LHCN-M2 (cell line): ENCODE measurements around the gene UBE2QL1. TPM values are rescaled to one million over a fixed set of nuclear protein-coding genes. Genes with fewer than 3 reads are reported as not detected.
A peak's percentile ranks its signal among the peaks of the same experiment; 100 is the strongest.
"Not testable (repeated sequence)": the region's sequence is repeated elsewhere in the genome, so short reads cannot be mapped to it uniquely, and the experiment has no call there.

Source experiments
- DNase-seq: peaks from one replicate; pipeline ENCODE4 v3.0.0-alpha.2; 2012; ENCODE audit warnings: low read depth
- total RNA-seq: library from RNA; depleted of rRNA; stranded (reverse); fragments of >200 nt; gene quantifications from 2 replicates; pipeline ENCODE4 v1.2.3, GENCODE V29; 2014

Gene UBE2QL1
- total RNA-seq, 1 experiment from 2014 or later: not detected

GRCh38 chr5:6495433-6496206 lies 47.0 kb downstream of the UBE2QL1 start:
- no peak for DNase-seq

DNA sequence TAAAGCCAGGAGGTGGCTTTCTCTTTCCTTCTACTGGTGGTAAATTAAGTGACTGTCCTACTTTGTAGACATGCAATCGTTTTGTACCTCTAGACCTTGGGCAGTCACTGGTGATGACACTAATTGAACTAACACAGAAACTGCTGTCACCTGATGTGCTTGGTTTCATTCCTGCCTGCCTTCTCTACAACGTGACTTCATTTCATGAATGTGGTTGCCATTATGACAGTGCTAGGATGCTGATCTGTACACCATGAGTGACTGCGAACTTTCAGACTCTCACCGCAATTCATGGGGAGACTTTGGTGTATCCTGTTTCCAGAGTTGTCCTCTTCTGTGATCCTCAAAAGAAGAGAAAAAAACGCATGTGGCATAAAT lies 47.5 kb downstream of the UBE2QL1 start:
- DNase-seq: no peak

DNA sequence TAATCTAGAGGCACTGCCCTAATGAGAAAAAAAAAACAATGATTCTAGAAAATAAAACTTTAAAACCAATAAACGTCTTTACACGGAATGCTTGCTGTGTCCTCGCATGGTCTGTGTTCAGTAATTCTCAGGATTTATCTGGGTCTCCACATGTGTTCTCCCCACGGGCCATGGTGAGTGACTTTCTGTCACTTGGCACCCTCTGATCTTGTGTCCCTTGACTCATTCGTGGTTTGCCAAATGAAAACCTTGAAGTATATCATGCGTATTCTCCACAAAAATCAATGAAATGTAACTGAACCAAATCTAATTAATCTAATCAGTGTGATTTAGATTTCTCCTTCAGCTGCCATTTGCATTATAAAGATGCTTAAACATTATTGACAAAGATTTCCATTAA lies 48.0 kb downstream of the UBE2QL1 start:
- DNase-seq: no peak

DNA sequence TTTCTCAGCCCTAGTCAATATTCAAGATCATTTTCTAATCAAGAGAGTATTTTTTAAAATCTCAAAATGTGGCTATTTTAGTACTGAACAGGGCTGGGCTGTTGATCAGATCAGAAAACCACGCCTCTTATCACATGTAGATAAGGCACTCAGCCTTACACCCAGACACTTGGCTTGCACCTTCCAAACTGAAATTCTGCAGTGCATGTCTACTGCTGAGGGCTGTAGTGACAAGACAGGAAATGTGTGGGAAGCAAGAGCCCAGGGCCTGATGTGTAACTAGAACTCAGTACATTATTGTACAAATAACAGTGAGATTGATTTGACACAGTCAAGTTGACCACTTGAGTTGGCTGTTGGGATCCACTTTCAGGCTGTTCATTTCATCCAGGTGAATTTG lies 48.6 kb downstream of the UBE2QL1 start:
- no peak for DNase-seq

GRCh38 chr5:6498968-6499367 lies 50.3 kb downstream of the UBE2QL1 start:
- DNase-seq: no peak

DNA sequence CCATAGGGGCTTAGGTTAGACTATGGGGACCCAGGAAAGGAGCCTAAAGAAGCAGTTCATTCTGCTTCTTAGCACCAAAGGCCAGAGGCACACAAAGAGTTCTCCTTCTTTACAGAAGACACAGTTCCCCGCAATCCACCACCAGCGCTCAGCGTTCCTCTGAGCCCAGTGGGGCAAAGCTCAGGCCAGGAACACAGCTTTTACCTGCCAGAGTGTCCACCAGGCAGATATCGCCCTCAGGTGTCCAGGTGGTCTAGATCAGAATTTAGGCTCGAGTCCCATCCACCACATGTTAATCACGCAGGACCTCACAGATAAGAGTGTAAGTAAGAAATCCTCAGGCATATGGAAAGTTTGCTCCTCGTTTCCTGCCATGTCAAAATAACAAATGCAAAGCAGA lies 53.0 kb downstream of the UBE2QL1 start:
- DNase-seq: no peak

DNA sequence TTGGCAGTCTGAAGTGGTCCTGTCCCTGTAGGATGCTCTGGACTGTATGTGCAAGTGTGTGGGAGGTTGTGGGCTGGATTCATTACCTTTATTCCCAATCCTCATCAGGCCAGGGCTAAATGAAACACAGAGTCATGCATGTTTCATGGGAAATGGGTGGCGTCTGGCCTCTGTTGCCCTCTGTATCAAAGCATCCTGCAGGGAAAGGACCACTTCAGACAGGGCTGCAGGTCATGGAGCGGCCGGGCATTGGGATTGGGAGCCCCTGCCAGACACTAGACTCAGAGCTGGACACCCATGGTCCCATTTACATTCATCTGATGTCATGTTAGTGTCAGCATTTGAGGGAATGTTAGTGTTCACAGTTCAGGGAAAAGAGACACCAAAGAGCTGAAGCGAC lies 53.8 kb downstream of the UBE2QL1 start:
- DNase-seq: no peak

DNA sequence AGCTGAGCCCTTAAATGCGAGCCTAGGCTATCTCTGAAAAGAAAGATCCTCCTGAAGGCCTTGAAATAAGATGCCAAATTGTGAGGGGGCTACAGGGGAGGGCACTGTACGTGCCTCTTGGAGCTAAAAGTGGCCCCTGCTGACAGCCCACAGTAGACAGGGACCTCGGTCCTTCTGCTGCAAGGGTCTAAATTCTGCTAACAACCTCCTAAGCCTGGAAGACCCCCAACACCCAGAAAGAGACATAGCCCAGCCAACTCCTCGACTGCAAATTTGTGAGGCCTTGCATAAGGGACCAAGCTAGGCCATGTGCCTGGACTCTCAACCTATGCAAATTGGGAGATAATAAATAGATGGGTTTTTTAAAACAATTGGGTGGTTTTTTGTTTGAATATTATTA lies 54.7 kb downstream of the UBE2QL1 start:
- DNase-seq: no peak

GRCh38 chr5:6504677-6505415 lies 56.2 kb downstream of the UBE2QL1 start:
- DNase-seq: peak; percentile 48

- no peak for DNase-seq
These were observed 56.7 kb downstream of the UBE2QL1 start for GRCh38 chr5:6505416-6505755.

DNA sequence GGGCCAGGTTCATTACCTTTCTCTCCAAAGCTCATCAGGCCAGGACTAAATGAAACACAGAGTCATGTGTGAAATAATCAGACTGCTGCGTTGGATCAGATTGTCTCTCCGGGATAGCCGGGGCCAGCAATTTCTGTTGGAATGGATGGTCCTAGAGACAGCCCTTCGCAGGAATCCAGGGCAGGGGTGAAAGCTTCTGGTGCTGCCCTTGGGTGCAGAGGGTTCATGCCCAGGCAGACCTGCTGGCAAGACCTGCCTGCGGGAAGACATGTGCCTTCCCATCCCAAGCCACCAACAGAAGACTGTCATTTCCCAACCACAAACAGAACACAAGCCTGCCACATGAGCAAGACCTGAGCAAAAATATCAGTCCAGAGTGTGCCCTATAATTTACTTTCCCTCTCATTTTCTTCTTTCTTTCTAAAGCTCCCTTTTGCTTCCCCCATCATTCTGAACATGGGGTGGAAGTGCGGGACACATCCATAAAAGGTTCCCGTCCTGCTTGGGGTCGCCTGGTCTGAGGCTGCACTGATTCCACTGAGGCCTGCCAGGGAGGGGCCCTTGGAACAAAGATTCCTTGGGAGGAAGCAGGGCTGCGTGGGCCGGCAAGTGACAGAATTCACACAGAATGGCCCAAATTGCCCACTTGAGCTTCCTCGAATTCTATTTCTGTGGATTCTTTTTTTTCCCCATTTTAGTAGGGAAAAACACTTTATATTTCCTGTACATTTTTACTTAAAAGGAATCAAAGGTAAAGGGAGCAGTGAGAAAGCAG lies 57.3 kb downstream of the UBE2QL1 start:
- DNase-seq: no peak

DNA sequence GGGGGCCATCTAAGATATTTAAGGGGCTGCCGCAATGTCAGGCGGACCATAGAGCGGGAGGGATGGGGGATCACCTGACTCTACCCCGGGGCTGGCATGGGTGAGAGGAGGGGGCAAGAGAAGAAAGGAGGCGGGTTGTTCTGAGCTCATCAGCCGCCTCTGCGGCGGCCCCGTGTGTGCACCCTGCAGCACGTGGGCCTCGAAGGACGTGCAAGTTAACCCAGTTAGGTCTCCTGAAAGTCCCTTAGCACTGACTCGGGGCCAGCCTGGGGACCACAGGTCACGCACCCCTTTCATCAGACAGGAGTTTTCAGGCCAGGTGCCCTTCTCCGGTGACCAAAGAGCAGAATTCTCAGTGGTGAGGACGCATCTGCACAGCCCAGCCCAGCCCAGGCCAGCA lies 58.0 kb downstream of the UBE2QL1 start:
- DNase-seq: no peak

- no peak for DNase-seq
These were observed 60.3 kb downstream of the UBE2QL1 start for GRCh38 chr5:6508931-6509330.

GRCh38 chr5:6510132-6510531 lies 61.5 kb downstream of the UBE2QL1 start:
- peak; percentile 20 for DNase-seq

GRCh38 chr5:6510973-6511372 lies 62.3 kb downstream of the UBE2QL1 start:
- no peak for DNase-seq

GRCh38 chr5:6515812-6516211 lies 67.2 kb downstream of the UBE2QL1 start:
- not testable (repeated sequence) for DNase-seq

DNA sequence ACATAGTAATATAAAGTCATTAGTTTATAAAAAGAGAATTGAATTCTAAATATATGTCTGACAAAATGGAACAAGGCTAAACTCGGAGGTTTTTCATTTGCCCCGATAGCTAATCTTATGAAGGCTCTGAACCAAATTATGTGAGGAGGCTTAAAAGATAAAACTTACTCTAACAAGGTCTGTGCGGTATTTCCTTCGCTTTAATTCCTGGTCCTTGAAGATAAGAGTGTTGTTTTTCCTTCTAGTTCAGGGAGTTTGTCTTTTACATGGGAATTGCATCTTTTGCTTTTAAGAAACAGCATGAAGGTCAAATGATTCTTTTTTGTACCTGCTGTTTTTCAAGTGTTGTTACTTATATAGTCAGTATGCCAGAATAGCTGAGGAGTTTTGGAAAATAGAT lies 68.2 kb downstream of the UBE2QL1 start:
- DNase-seq: no peak

DNA sequence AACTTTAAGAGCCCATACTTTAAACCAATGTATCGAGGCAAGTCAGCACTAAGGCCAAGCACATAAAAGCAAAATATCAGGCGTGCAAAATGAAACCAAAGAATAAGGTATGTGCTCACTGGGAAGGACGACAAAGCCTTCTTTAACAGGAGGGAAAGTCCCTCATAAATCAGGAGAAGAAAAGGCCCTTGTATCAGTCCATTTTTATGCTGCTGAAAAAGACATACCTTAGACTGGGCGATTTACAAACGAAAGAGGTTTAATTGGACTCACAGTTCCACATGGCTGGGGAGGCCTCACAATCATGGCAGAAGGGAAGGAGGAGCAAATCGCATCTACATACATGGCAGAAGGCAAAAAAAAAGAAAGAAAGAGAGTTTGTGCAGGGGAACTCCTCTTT lies 68.9 kb downstream of the UBE2QL1 start:
- no peak for DNase-seq

GRCh38 chr5:6518298-6519057 lies 69.8 kb downstream of the UBE2QL1 start:
- DNase-seq: no peak

DNA sequence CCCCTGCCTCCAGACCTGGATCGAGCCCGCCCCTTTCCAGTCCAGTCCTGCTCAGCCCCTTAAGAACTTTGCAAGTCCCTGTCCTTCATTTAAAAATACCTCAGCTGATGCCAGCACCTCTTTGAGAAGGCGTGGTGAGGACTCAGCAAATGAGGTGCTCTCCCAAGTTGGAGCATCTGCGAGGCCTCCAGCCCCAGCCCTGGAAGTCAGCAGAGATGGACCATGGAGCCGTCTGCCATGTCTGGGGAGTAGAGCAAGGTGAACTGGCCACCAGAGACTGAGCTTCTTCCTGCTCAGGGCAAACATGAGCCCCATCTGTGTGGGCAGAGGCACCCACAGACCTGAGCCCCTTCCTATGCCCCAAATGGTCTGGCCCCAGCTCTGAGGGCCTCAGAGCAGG lies 71.5 kb downstream of the UBE2QL1 start:
- no peak for DNase-seq

- DNase-seq: no peak
These were observed 73.7 kb downstream of the UBE2QL1 start for GRCh38 chr5:6522331-6522730.

GRCh38 chr5:6522923-6523322 lies 74.3 kb downstream of the UBE2QL1 start:
- no peak for DNase-seq
